ENCODE measurements around the gene SH3RF1.

SH3RF1 gene

DNA sequence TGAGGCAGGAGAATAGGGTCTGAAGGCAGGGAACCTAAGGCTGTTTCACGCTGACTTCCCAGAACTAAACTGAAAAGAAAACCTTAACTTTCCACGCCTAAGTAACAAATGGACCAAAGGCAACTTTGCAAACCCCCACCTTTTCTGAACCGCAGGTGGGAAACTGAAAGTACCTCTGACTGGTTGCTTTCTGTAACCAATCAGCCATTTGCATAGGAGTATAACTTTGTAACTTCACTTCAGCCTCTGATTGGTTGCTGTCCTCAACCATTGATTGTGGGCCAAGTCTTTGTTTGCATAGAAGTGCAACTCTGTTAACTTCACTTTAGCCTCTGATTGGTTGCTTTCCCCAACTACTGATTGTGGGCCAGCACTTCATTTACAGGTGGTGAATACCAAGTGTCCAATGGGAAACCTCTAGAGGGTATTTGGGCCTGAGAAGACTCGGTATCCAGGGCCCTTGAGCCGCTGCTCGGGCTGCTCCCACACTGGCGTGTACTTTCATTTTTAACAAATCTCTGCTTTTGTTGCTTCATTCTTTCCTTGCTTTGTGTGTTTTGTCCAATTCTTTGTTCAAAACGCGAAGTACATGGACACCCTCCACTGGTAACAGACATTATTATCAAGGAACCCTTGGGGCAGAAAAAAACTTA lies 139.1 kb downstream of the SH3RF1 start:
- Histone ChIP-seq H3K4me1 (no peaks in the 10 kb centered on the region), H3K9me3 (ENCODE audit: control insufficient read depth, low read length) (no peaks in the 10 kb centered on the region), H3K9ac (no peak overlapping the region), H3K27me3 (ENCODE audit: control insufficient read depth, insufficient read depth, low read length) (no peaks in the 10 kb centered on the region), H3K27ac (no peak overlapping the region), H3K4me3 (ENCODE audit: low read depth, low read length) (no peak overlapping the region), H3K79me2 (no peaks in the 10 kb centered on the region), H2AFZ (no peak overlapping the region), H3K36me3 (ENCODE audit: control insufficient read depth, insufficient read depth, low read length) (no peaks in the 10 kb centered on the region), H3K4me2 (ENCODE audit: low read length) (no peak overlapping the region)
- TF ChIP-seq, protein P1, sequence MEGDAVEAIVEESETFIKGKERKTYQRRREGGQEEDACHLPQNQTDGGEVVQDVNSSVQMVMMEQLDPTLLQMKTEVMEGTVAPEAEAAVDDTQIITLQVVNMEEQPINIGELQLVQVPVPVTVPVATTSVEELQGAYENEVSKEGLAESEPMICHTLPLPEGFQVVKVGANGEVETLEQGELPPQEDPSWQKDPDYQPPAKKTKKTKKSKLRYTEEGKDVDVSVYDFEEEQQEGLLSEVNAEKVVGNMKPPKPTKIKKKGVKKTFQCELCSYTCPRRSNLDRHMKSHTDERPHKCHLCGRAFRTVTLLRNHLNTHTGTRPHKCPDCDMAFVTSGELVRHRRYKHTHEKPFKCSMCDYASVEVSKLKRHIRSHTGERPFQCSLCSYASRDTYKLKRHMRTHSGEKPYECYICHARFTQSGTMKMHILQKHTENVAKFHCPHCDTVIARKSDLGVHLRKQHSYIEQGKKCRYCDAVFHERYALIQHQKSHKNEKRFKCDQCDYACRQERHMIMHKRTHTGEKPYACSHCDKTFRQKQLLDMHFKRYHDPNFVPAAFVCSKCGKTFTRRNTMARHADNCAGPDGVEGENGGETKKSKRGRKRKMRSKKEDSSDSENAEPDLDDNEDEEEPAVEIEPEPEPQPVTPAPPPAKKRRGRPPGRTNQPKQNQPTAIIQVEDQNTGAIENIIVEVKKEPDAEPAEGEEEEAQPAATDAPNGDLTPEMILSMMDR (IDR thresholded peaks at IDR 0.05), result no peak

GRCh38 chr4:169128902-169129301 lies 141.9 kb downstream of the SH3RF1 start:
- Histone ChIP-seq H3K4me2 (ENCODE audit: low read length) (no peak overlapping the region), H3K27me3 (ENCODE audit: control insufficient read depth, insufficient read depth, low read length) (no peaks in the 10 kb centered on the region), H3K9me3 (ENCODE audit: control insufficient read depth, low read length) (no peaks in the 10 kb centered on the region), H3K9ac (no peak overlapping the region), H3K36me3 (ENCODE audit: control insufficient read depth, insufficient read depth, low read length) (no peaks in the 10 kb centered on the region), H3K4me1 (no peaks in the 10 kb centered on the region), H2AFZ (no peak overlapping the region), H3K27ac (no peak overlapping the region), H3K79me2 (no peaks in the 10 kb centered on the region), H3K4me3 (ENCODE audit: low read depth, low read length) (no peak overlapping the region)
- TF ChIP-seq, protein P1 (IDR thresholded peaks at IDR 0.05), result no peak

- H3K4me1 ChIP-seq, result no peaks in the 10 kb centered on the region
- H2AFZ ChIP-seq, result no peak overlapping the region
- no peaks in the 10 kb centered on the region for H3K9me3 ChIP-seq (ENCODE audit: control insufficient read depth, low read length)
- TF ChIP-seq, protein P1 (IDR thresholded peaks at IDR 0.05), result no peak
- no peak overlapping the region for H3K9ac ChIP-seq
- H3K36me3 ChIP-seq (ENCODE audit: control insufficient read depth, insufficient read depth, low read length), result no peaks in the 10 kb centered on the region
- H3K4me3 ChIP-seq (ENCODE audit: low read depth, low read length), result no peak overlapping the region
- no peaks in the 10 kb centered on the region for H3K27me3 ChIP-seq (ENCODE audit: control insufficient read depth, insufficient read depth, low read length)
- no peak overlapping the region for H3K27ac ChIP-seq
- no peaks in the 10 kb centered on the region for H3K79me2 ChIP-seq
- no peak overlapping the region for H3K4me2 ChIP-seq (ENCODE audit: low read length)
These were observed 143.4 kb downstream of the SH3RF1 start for GRCh38 chr4:169127314-169127713.

DNA sequence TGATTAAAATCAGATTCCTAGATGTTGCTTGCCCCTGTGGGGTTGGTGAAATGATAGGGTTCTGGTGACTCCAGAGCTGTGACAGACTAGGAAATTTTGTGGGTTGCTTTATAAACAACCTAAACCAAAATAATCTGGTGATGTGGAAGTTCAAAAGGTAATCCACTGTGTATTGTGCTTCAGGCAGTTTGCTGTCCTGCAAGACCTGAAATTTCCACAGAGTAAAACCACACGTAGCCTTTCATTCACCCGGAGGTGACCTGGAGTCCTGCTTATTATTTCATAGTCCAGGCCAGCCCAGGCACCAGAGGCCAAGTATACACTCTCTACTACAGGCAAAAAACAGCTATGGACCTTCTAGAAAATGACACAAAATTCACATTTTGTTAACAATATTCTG lies 146.1 kb downstream of the SH3RF1 start:
- Histone ChIP-seq H3K36me3 (ENCODE audit: control insufficient read depth, insufficient read depth, low read length) (no peaks in the 10 kb centered on the region), H3K9me3 (ENCODE audit: control insufficient read depth, low read length) (no peaks in the 10 kb centered on the region), H3K27me3 (ENCODE audit: control insufficient read depth, insufficient read depth, low read length) (no peaks in the 10 kb centered on the region), H3K79me2 (no peaks in the 10 kb centered on the region), H3K4me1 (no peaks in the 10 kb centered on the region), H3K4me3 (ENCODE audit: low read depth, low read length) (no peak overlapping the region), H3K27ac (no peak overlapping the region), H3K9ac (no peak overlapping the region), H3K4me2 (ENCODE audit: low read length) (no peak overlapping the region), H2AFZ (no peak overlapping the region)
- TF ChIP-seq, protein P1 (IDR thresholded peaks at IDR 0.05), result no peak

DNA sequence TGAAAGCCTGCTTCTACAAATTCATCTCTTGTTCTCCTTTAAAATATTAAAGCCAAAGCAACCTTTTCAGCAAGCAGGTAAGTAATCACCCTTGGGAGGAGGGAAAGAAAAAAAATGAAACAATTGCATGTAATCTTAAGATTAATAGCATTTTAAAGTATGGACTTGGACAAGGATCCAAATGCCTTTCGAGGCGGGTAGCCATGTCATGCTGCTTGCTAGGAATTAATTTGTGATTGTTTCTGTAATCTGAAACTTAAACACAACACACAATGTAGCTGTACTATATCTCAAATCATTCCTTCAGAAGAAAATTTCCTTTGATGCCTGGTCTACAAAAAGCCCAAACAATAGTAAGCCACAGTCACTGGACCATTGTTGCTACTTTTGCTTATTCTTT lies 148.3 kb downstream of the SH3RF1 start:
- H3K9me3 ChIP-seq (ENCODE audit: control insufficient read depth, low read length), result no peaks in the 10 kb centered on the region
- H3K4me3 ChIP-seq (ENCODE audit: low read depth, low read length), result no peak overlapping the region
- H2AFZ ChIP-seq, result no peak overlapping the region
- H3K9ac ChIP-seq, result no peak overlapping the region
- no peaks in the 10 kb centered on the region for H3K36me3 ChIP-seq (ENCODE audit: control insufficient read depth, insufficient read depth, low read length)
- no peaks in the 10 kb centered on the region for H3K27me3 ChIP-seq (ENCODE audit: control insufficient read depth, insufficient read depth, low read length)
- no peaks in the 10 kb centered on the region for H3K79me2 ChIP-seq
- H3K4me1 ChIP-seq, result no peaks in the 10 kb centered on the region
- H3K27ac ChIP-seq, result no peak overlapping the region
- TF ChIP-seq, protein P1 (IDR thresholded peaks at IDR 0.05), result no peak
- H3K4me2 ChIP-seq (ENCODE audit: low read length), result no peak overlapping the region
